K562 (cell line): ENCODE results near the gene DNAAF3. TPM values are rescaled to one million over a fixed set of nuclear protein-coding genes. Genes with fewer than 3 reads are reported as not detected.

Experiments
- ELF4 ChIP-seq: fragments of 450-650 bp; formaldehyde crosslinking; IDR thresholded peaks from 2 replicates; pipeline ENCODE4 v1.4.0; 2022; ENCODE audit warnings: missing genetic modification characterization
- SPI1 ChIP-seq: IDR thresholded peaks from 2 replicates; pipeline ENCODE4 v1.6.1; 2011; ENCODE audit warnings: low read depth, low read length, control low read depth, borderline replicate concordance
- SREBF2 ChIP-seq: sonication (generic); formaldehyde crosslinking; IDR thresholded peaks from 2 replicates; pipeline ENCODE4 v1.4.0; 2020; ENCODE audit warnings: mild to moderate bottlenecking, missing genetic modification reagents
- ZBTB7A ChIP-seq: IDR thresholded peaks from 2 replicates; pipeline ENCODE4 v1.6.1; 2011; ENCODE audit warnings: low read depth, mild to moderate bottlenecking, low read length, moderate library complexity, borderline replicate concordance; ENCODE audit not compliant: control insufficient read depth
- ZNF224 ChIP-seq: sonication (generic); formaldehyde crosslinking; IDR thresholded peaks from 2 replicates; pipeline ENCODE4 v1.8.0; 2022; ENCODE audit warnings: mild to moderate bottlenecking, missing genetic modification reagents
- polyA plus RNA-seq, 8 experiments: library from polyadenylated mRNA; depleted of rRNA in 4 of 8; stranded (reverse) in 5 of 8; unstranded in 3 of 8; fragments of >200 nt; fragmentation: Nextera tagmentation in 2 of 8; fragmentation: Illumina TruSeq in 1 of 8; extraction: Ambion mirVana in 2 of 8; extraction: Trizol in 1 of 8; gene quantifications; 2 replicates each; pipeline versions ENCODE4 v1.2.1 to v1.2.3, GENCODE V29; 2011 to 2014; ENCODE audit warnings: inconsistent platforms in 1 of 8, missing spikeins in 1 of 8
- total RNA-seq, 7 experiments: library from RNA; depleted of rRNA in 6 of 7; stranded (reverse); fragments of >200 nt in 6 of 7; fragmentation: Illumina TruSeq in 2 of 7; extraction: Trizol in 2 of 7; gene quantifications; 2 replicates each; pipeline versions ENCODE4 v1.2.1 to v1.2.3, GENCODE V29; 2011 to 2021; ENCODE audit warnings: low replicate concordance in 1 of 7
- TF ChIP-seq, protein P1 (sequence below), 2 experiments: fragments of 450-650 bp; IDR thresholded peaks; 2 replicates each; pipeline ENCODE4 v1.6.1; 2016

Gene DNAAF3
- total and polyA plus RNA-seq, 9 of the 15 experiments (the other 6 are each of a cell fraction or from before 2014, with no cell fraction given), result 21.6 to 61.5 (median 43.0) TPM

DNA sequence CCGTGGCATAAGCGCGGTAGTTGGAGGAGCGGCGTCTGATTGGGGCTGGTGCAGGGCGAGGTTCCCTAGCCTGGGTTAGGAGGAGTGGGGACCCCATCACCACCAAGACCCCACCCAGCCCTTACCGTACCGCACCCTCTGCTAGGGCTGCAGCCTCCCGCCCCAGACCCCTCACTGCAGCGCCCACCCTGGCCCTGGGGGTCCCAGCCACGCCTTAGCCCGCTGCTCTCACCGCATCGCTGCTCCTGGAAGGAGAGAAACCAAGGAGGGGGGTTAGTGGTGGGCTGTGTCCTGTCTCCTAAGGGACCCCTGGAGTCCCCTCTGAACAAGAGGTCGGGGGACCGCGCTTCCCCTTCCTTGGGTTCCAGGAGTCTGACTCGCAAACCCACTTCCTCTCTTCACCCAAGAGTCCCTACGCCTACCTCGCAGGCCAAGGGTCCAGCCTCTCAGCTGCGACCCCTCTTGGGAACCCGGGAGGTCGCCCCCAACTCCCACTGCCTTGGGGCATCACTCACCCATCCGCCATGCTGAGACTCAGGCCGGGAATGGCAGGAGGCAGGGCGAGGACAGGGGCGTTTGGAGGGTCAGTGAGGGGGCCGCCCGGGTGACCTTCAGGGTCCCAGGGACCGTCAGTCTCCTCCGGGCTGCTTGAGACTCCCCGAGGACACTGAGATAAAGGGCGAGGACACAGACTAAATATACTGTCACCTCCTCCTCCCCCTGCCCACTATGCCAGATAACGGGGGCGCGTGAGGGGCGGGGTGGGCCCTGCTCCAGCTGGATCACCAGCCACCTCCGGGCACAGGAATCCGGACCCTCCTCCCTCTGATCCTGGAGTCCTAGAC is 9.1 kb downstream of the DNAAF3 start, which contains the start of gene TNNI3 (continued):
- TF ChIP-seq, protein P1, sequence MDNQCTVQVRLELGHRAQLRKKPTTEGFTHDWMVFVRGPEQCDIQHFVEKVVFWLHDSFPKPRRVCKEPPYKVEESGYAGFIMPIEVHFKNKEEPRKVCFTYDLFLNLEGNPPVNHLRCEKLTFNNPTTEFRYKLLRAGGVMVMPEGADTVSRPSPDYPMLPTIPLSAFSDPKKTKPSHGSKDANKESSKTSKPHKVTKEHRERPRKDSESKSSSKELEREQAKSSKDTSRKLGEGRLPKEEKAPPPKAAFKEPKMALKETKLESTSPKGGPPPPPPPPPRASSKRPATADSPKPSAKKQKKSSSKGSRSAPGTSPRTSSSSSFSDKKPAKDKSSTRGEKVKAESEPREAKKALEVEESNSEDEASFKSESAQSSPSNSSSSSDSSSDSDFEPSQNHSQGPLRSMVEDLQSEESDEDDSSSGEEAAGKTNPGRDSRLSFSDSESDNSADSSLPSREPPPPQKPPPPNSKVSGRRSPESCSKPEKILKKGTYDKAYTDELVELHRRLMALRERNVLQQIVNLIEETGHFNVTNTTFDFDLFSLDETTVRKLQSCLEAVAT (IDR thresholded peaks at IDR 0.05), result no peak
- TF ChIP-seq SPI1 (peak; percentile 88), ZBTB7A (peak; percentile 91; the same call in 1 of the 2 replicates), ZNF224 (CRISPR knock-in tag) (no peak), ELF4 (CRISPR knock-in tag) (no peak), SREBF2 (no peak)
